CD4-positive, alpha-beta memory T cell (primary cell): Measurements from ENCODE around the gene DDAH1. TPM values are rescaled to one million over a fixed set of nuclear protein-coding genes. Genes with fewer than 3 reads are reported as not detected.

ENCODE experiments used
- CTCF ChIA-PET: fragments of 350-600 bp; sonication (Branson Sonifier 250); formaldehyde crosslinking; loops from one replicate; lab custom pipeline; 2021; ENCODE audit warnings: inconsistent platforms; ENCODE audit not compliant: partially characterized antibody; lab: Charles Lee
- POLR2A ChIA-PET: fragments of 350-600 bp; sonication (Branson Sonifier 250); formaldehyde crosslinking; loops from one replicate; lab custom pipeline; 2021; ENCODE audit not compliant: partially characterized antibody; lab: Charles Lee
- DNase-seq, 5 donors: peaks; one replicate each; pipeline versions ENCODE4 v3.0.0 to v3.0.0-alpha.2; 2020 to 2022; ENCODE audit warnings: mixed read lengths in 1 of 5
- H3K27ac ChIP-seq: one replicate; pipeline ENCODE4 v1.7.0; 2013; ENCODE audit warnings: low read depth, low read length
- H3K27me3 ChIP-seq: 2 replicates; pipeline ENCODE4 v1.7.0; 2013; ENCODE audit warnings: mild to moderate bottlenecking, low read length, moderate library complexity; ENCODE audit not compliant: insufficient read depth
- H3K36me3 ChIP-seq: 2 replicates; pipeline ENCODE4 v1.7.0; 2013; ENCODE audit warnings: mild to moderate bottlenecking, low read length, moderate library complexity; ENCODE audit not compliant: insufficient read depth
- H3K4me1 ChIP-seq: 2 replicates; pipeline ENCODE4 v1.7.0; 2013; ENCODE audit warnings: mild to moderate bottlenecking, low read length, moderate library complexity; ENCODE audit not compliant: insufficient read depth
- H3K4me3 ChIP-seq, 2 donors: one replicate each; pipeline ENCODE4 v1.7.0; 2013; ENCODE audit warnings: low read length in 2 of 2, mild to moderate bottlenecking in 1 of 2
- H3K9me3 ChIP-seq, 2 donors: one replicate each; pipeline ENCODE4 v1.7.0; 2013; ENCODE audit warnings: low read length in 2 of 2, control low read depth in 1 of 2; ENCODE audit not compliant: control insufficient read depth in 1 of 2
- H3K27ac Mint-ChIP-seq, 7 donors: one replicate each; pipeline ENCODE4 v1.8.0; 2020 to 2021; ENCODE audit warnings: mixed read lengths in 7 of 7, mild to moderate bottlenecking in 6 of 7, inconsistent platforms in 3 of 7, moderate library complexity in 3 of 7
- H3K27me3 Mint-ChIP-seq, 2 donors: one replicate each; pipeline ENCODE4 v1.8.0; 2020 to 2021; ENCODE audit warnings: mixed read lengths in 2 of 2
- H3K36me3 Mint-ChIP-seq, 2 donors: one replicate each; pipeline ENCODE4 v1.8.0; 2020 to 2021; ENCODE audit warnings: mixed read lengths in 2 of 2, inconsistent platforms in 1 of 2, mild to moderate bottlenecking in 1 of 2
- H3K4me1 Mint-ChIP-seq, 4 donors: one replicate each; pipeline ENCODE4 v1.8.0; 2020 to 2021; ENCODE audit warnings: mixed read lengths in 4 of 4, mild to moderate bottlenecking in 1 of 4
- H3K4me3 Mint-ChIP-seq, 8 donors: one replicate each; pipeline ENCODE4 v1.8.0; 2020 to 2021; ENCODE audit warnings: mixed read lengths in 8 of 8, mild to moderate bottlenecking in 7 of 8, moderate library complexity in 6 of 8, inconsistent platforms in 3 of 8
- H3K9me3 Mint-ChIP-seq, 8 donors: one replicate each; pipeline ENCODE4 v1.8.0; 2020 to 2021; ENCODE audit warnings: mixed read lengths in 8 of 8, mild to moderate bottlenecking in 5 of 8, inconsistent platforms in 3 of 8, moderate library complexity in 1 of 8
- intact Hi-C: fragments of 100-400 bp; cut with micrococcal nuclease; formaldehyde crosslinking; loops from one replicate; pipeline ENCODE4 v1.15.1; 2023
- polyA plus RNA-seq, 2 donors: library from polyadenylated mRNA; unstranded; fragments of 300-500 nt; fragmentation: Illumina TruSeq; gene quantifications; one replicate each; pipeline ENCODE4 v1.2.3, GENCODE V29; 2021
- total RNA-seq, 2 experiments: library from RNA; stranded (reverse); gene quantifications; one replicate each; pipeline ENCODE4 v1.2.3, GENCODE V29; 2021

Gene DDAH1
- total and polyA plus RNA-seq, 4 experiments from 2014 or later = not detected

GRCh38 chr1:85450832-85451231 lies 14.1 kb downstream of the DDAH1 start:
- no peaks in the 10 kb centered on the region for H3K36me3 Mint-ChIP-seq

GRCh38 chr1:85449356-85449755 lies 15.6 kb downstream of the DDAH1 start:
- POLR2A ChIA-PET = no interaction called here
- H3K27me3 ChIP-seq = no peaks in the 10 kb centered on the region
- intact Hi-C loops = no loop called here
- no peak for DNase-seq
- no peaks in the 10 kb centered on the region for H3K36me3 Mint-ChIP-seq
- peaks cover 0 to 4% (median 0%) of the 10 kb centered on the region in 8 donors for H3K9me3 Mint-ChIP-seq
- no peak overlapping the region for H3K4me3 Mint-ChIP-seq
- H3K27ac Mint-ChIP-seq = no peak overlapping the region
- H3K27ac ChIP-seq = no peak overlapping the region
- no peaks in the 10 kb centered on the region for H3K9me3 ChIP-seq
- H3K4me1 Mint-ChIP-seq = no peaks in the 10 kb centered on the region
- no peaks in the 10 kb centered on the region for H3K36me3 ChIP-seq
- CTCF ChIA-PET = no interaction called here
- H3K27me3 Mint-ChIP-seq = peaks cover 5 to 8% of the 10 kb centered on the region in 2 donors
- no peak overlapping the region for H3K4me3 ChIP-seq
- no peaks in the 10 kb centered on the region for H3K4me1 ChIP-seq

More at GRCh38 chr1:85450832-85451231, 14.1 kb downstream of the DDAH1 start:
- Histone ChIP-seq H3K27me3 (no peaks in the 10 kb centered on the region), H3K9me3 (no peaks in the 10 kb centered on the region), H3K36me3 (no peaks in the 10 kb centered on the region), H3K4me3 (no peak overlapping the region), H3K27ac (no peak overlapping the region), H3K4me1 (no peaks in the 10 kb centered on the region)
- ChIA-PET POLR2A (no interaction called here), CTCF (no interaction called here)
- intact Hi-C loops = no loop called here
- Mint-ChIP-seq H3K9me3 (peaks cover 0 to 4% (median 0%) of the 10 kb centered on the region in 8 donors), H3K4me3 (no peak overlapping the region), H3K4me1 (no peaks in the 10 kb centered on the region), H3K27ac (no peak overlapping the region), H3K27me3 (peaks cover 4 to 8% of the 10 kb centered on the region in 2 donors)
- no peak for DNase-seq

GRCh38 chr1:85448358-85448757 lies 16.6 kb downstream of the DDAH1 start:
- Mint-ChIP-seq H3K4me3 (no peak overlapping the region), H3K9me3 (peaks cover 0 to 4% (median 0%) of the 10 kb centered on the region in 8 donors)
- intact Hi-C loops = no loop called here

GRCh38 chr1:85447006-85447943 lies 17.7 kb downstream of the DDAH1 start:
- no peak overlapping the region for H3K4me3 ChIP-seq
- ChIA-PET CTCF (no interaction called here), POLR2A (no interaction called here)
- Mint-ChIP-seq H3K9me3 (peaks cover 0 to 4% (median under 1%) of the 10 kb centered on the region in 8 donors), H3K4me1 (no peaks in the 10 kb centered on the region), H3K27ac (no peak overlapping the region), H3K36me3 (no peaks in the 10 kb centered on the region), H3K4me3 (no peak overlapping the region), H3K27me3 (peaks cover 5 to 8% of the 10 kb centered on the region in 2 donors)
- H3K27me3 ChIP-seq = no peaks in the 10 kb centered on the region
- no peak for DNase-seq
- no peaks in the 10 kb centered on the region for H3K4me1 ChIP-seq
- intact Hi-C loops = no loop called here
- H3K9me3 ChIP-seq = no peaks in the 10 kb centered on the region
- no peak overlapping the region for H3K27ac ChIP-seq
- no peaks in the 10 kb centered on the region for H3K36me3 ChIP-seq

More at GRCh38 chr1:85448358-85448757, 16.6 kb downstream of the DDAH1 start:
- H3K4me1 ChIP-seq = no peaks in the 10 kb centered on the region
- Mint-ChIP-seq H3K27ac (no peak overlapping the region), H3K36me3 (no peaks in the 10 kb centered on the region), H3K4me1 (no peaks in the 10 kb centered on the region), H3K27me3 (peaks cover 5 to 8% of the 10 kb centered on the region in 2 donors)
- POLR2A ChIA-PET = no interaction called here
- no peak for DNase-seq
- no peak overlapping the region for H3K27ac ChIP-seq
- H3K36me3 ChIP-seq = no peaks in the 10 kb centered on the region
- CTCF ChIA-PET = no interaction called here
- H3K9me3 ChIP-seq = no peaks in the 10 kb centered on the region
- H3K27me3 ChIP-seq = no peaks in the 10 kb centered on the region
- H3K4me3 ChIP-seq = no peak overlapping the region

- no peaks in the 10 kb centered on the region for H3K4me1 ChIP-seq
- H3K36me3 ChIP-seq = no peaks in the 10 kb centered on the region
- Mint-ChIP-seq H3K4me1 (no peaks in the 10 kb centered on the region), H3K4me3 (no peak overlapping the region), H3K9me3 (peaks cover 0 to 4% (median under 1%) of the 10 kb centered on the region in 8 donors), H3K36me3 (no peaks in the 10 kb centered on the region), H3K27me3 (peaks cover 5 to 9% of the 10 kb centered on the region in 2 donors), H3K27ac (no peak overlapping the region)
- no peaks in the 10 kb centered on the region for H3K27me3 ChIP-seq
- ChIA-PET POLR2A (no interaction called here), CTCF (no interaction called here)
- H3K4me3 ChIP-seq = no peak overlapping the region
- H3K27ac ChIP-seq = no peak overlapping the region
- no peaks in the 10 kb centered on the region for H3K9me3 ChIP-seq
- intact Hi-C loops = no loop called here
- no peak for DNase-seq
These were observed 19.1 kb downstream of the DDAH1 start for GRCh38 chr1:85445906-85446305.

- intact Hi-C loops = no loop called here
- POLR2A ChIA-PET = no interaction called here
- H3K27ac Mint-ChIP-seq = no peak overlapping the region
These were observed 20.6 kb downstream of the DDAH1 start for GRCh38 chr1:85444381-85444780.

GRCh38 chr1:85440612-85441011 lies 24.3 kb downstream of the DDAH1 start:
- Histone ChIP-seq H3K27me3 (no peaks in the 10 kb centered on the region), H3K27ac (no peak overlapping the region), H3K4me1 (no peaks in the 10 kb centered on the region), H3K4me3 (no peak overlapping the region), H3K9me3 (no peaks in the 10 kb centered on the region), H3K36me3 (no peaks in the 10 kb centered on the region)
- ChIA-PET CTCF (no interaction called here), POLR2A (no interaction called here)
- H3K27ac Mint-ChIP-seq = no peak overlapping the region
- H3K9me3 Mint-ChIP-seq = peaks cover 0 to 3% (median 0%) of the 10 kb centered on the region in 8 donors
- no peaks in the 10 kb centered on the region for H3K36me3 Mint-ChIP-seq
- no peak overlapping the region for H3K4me3 Mint-ChIP-seq
- H3K4me1 Mint-ChIP-seq = no peaks in the 10 kb centered on the region
- DNase-seq = no peak
- intact Hi-C loops = no loop called here
- H3K27me3 Mint-ChIP-seq = peaks cover 6% of the 10 kb centered on the region in 2 donors

More at GRCh38 chr1:85444381-85444780, 20.6 kb downstream of the DDAH1 start:
- H3K27me3 ChIP-seq = no peaks in the 10 kb centered on the region
- H3K4me3 ChIP-seq = no peak overlapping the region
- Mint-ChIP-seq H3K4me3 (peak overlapping the region in 1 of 8 donors; percentile 39), H3K36me3 (no peaks in the 10 kb centered on the region), H3K9me3 (peaks cover 0 to 4% (median under 1%) of the 10 kb centered on the region in 8 donors), H3K4me1 (no peaks in the 10 kb centered on the region), H3K27me3 (peaks cover 3 to 7% of the 10 kb centered on the region in 2 donors)
- H3K9me3 ChIP-seq = no peaks in the 10 kb centered on the region
- CTCF ChIA-PET = no interaction called here
- H3K36me3 ChIP-seq = no peaks in the 10 kb centered on the region
- no peaks in the 10 kb centered on the region for H3K4me1 ChIP-seq
- no peak overlapping the region for H3K27ac ChIP-seq
- DNase-seq = no peak
